Muscle of leg (tissue), 11 donors: ENCODE measurements around the gene SFXN5. TPM values are rescaled to one million over a fixed set of nuclear protein-coding genes. Genes with fewer than 3 reads are reported as not detected.
"Not testable (repeated sequence)": the region's sequence is repeated elsewhere in the genome, so short reads cannot be mapped to it uniquely, and the experiment has no call there.

Experiments used
- DNase-seq: peaks from one replicate; pipeline ENCODE4 v3.0.0; 2013
- H3K27ac ChIP-seq: one replicate; pipeline ENCODE4 v1.5.1; 2013; ENCODE audit warnings: mild to moderate bottlenecking, low read length, control low read depth
- H3K27me3 ChIP-seq: one replicate; pipeline ENCODE4 v1.6.1; 2013; ENCODE audit warnings: low read length; ENCODE audit not compliant: control insufficient read depth, insufficient read depth
- H3K36me3 ChIP-seq: one replicate; pipeline ENCODE4 v1.6.1; 2013; ENCODE audit warnings: low read length; ENCODE audit not compliant: control insufficient read depth, insufficient read depth
- H3K4me1 ChIP-seq: one replicate; pipeline ENCODE4 v1.6.1; 2013; ENCODE audit warnings: low read length; ENCODE audit not compliant: control insufficient read depth, insufficient read depth
- H3K4me3 ChIP-seq: one replicate; pipeline ENCODE4 v1.5.1; 2013; ENCODE audit warnings: low read length, control low read depth
- H3K9me3 ChIP-seq: replicated peaks from 2 replicates; pipeline ENCODE4 v1.6.1; 2013; ENCODE audit warnings: low read depth, low read length; ENCODE audit not compliant: control insufficient read depth
- WGBS: methylation state at CpG from one replicate; pipeline ENCODE4 v1.1.5; 2013; ENCODE audit warnings: missing lambda C conversion rate; ENCODE audit not compliant: insufficient coverage; 5-methylcytosine and 5-hydroxymethylcytosine counted together
- polyA plus RNA-seq, 8 donors: library from polyadenylated mRNA; unstranded; fragments of 120-200 nt; gene quantifications; one replicate each; pipeline versions ENCODE4 v1.2.1 to v1.2.3, GENCODE V29; 2013; ENCODE audit warnings: inconsistent platforms in 1 of 8, low replicate concordance in 1 of 8; ENCODE audit not compliant: insufficient read length in 8 of 8, insufficient read depth in 1 of 8
- total RNA-seq: library from RNA; stranded (reverse); fragments of 120-200 nt; gene quantifications from one replicate; pipeline ENCODE4 v1.2.4, GENCODE V29; 2013

SFXN5 gene
- total and polyA plus RNA-seq, 9 donors, result 6.0 to 9.0 (median 6.3) TPM

- H3K9me3 ChIP-seq, result no peaks in the 10 kb centered on the region
- no peak overlapping the region for H3K4me3 ChIP-seq
- H3K4me1 ChIP-seq, result peaks cover 5% of the 10 kb centered on the region
- DNase-seq, result no peak
- no peaks in the 10 kb centered on the region for H3K27me3 ChIP-seq
- 78% methylated on average over 2 of the region's 4 CpGs for WGBS
- H3K36me3 ChIP-seq, result no peaks in the 10 kb centered on the region
- no peak overlapping the region for H3K27ac ChIP-seq
Observed at GRCh38 chr2:73100956-73101355, 29.4 kb upstream of the SFXN5 start.

- 87% methylated on average over 3 of the region's 3 CpGs for WGBS
- H3K27me3 ChIP-seq, result no peaks in the 10 kb centered on the region
- no peak overlapping the region for H3K4me3 ChIP-seq
- H3K27ac ChIP-seq, result no peak overlapping the region
- no peak for DNase-seq
- H3K4me1 ChIP-seq, result no peaks in the 10 kb centered on the region
- no peaks in the 10 kb centered on the region for H3K9me3 ChIP-seq
- no peaks in the 10 kb centered on the region for H3K36me3 ChIP-seq
Observed at GRCh38 chr2:73099486-73099885, 28.0 kb upstream of the SFXN5 start.

- peaks cover 11% of the 10 kb centered on the region for H3K4me1 ChIP-seq
- no peak overlapping the region for H3K27ac ChIP-seq
- DNase-seq, result no peak
- no peaks in the 10 kb centered on the region for H3K9me3 ChIP-seq
- WGBS, result 100% methylated on average over 1 of the region's 3 CpGs
- H3K27me3 ChIP-seq, result no peaks in the 10 kb centered on the region
- no peak overlapping the region for H3K4me3 ChIP-seq
- H3K36me3 ChIP-seq, result no peaks in the 10 kb centered on the region
Observed at GRCh38 chr2:73095910-73096309, 24.4 kb upstream of the SFXN5 start.

- DNase-seq, H3K27me3 ChIP-seq, H3K36me3 ChIP-seq, H3K9me3 ChIP-seq, H3K27ac ChIP-seq, H3K4me3 ChIP-seq: not testable (repeated sequence)
- H3K4me1 ChIP-seq, result peaks cover 19% of the 10 kb centered on the region
- 86% methylated on average over 15 of the region's 17 CpGs for WGBS
Observed at GRCh38 chr2:73093601-73094218, 22.2 kb upstream of the SFXN5 start.

GRCh38 chr2:73092146-73092783 lies 20.8 kb upstream of the SFXN5 start:
- Histone ChIP-seq H3K4me1 (peaks cover 25% of the 10 kb centered on the region), H3K4me3 (no peak overlapping the region), H3K36me3 (peaks cover 12% of the 10 kb centered on the region), H3K27me3 (no peaks in the 10 kb centered on the region), H3K27ac (no peak overlapping the region), H3K9me3 (no peaks in the 10 kb centered on the region)
- no peak for DNase-seq
- WGBS, result 35% methylated on average over 2 of the region's 7 CpGs

- Histone ChIP-seq H3K4me1 (peaks cover 27% of the 10 kb centered on the region), H3K27ac (no peak overlapping the region), H3K9me3 (no peaks in the 10 kb centered on the region), H3K27me3 (no peaks in the 10 kb centered on the region), H3K36me3 (peaks cover 14% of the 10 kb centered on the region), H3K4me3 (no peak overlapping the region)
- no peak for DNase-seq
- 82% methylated on average over 8 of the region's 11 CpGs for WGBS
Observed at GRCh38 chr2:73091696-73092095, 20.2 kb upstream of the SFXN5 start.

GRCh38 chr2:73091164-73091563 lies 19.7 kb upstream of the SFXN5 start:
- Histone ChIP-seq H3K4me3 (no peak overlapping the region), H3K27ac (no peak overlapping the region), H3K36me3 (peaks cover 14% of the 10 kb centered on the region), H3K27me3 (no peaks in the 10 kb centered on the region), H3K9me3 (no peaks in the 10 kb centered on the region), H3K4me1 (peaks cover 27% of the 10 kb centered on the region)
- WGBS, result 100% methylated on average over 1 of the region's 7 CpGs
- DNase-seq, result no peak

GRCh38 chr2:73089270-73090030 lies 17.9 kb upstream of the SFXN5 start:
- Histone ChIP-seq H3K36me3 (peaks cover 20% of the 10 kb centered on the region), H3K9me3 (no peaks in the 10 kb centered on the region), H3K27me3 (no peaks in the 10 kb centered on the region), H3K4me3 (no peak overlapping the region), H3K4me1 (peaks cover 38% of the 10 kb centered on the region), H3K27ac (no peak overlapping the region)
- peak; percentile 89 for DNase-seq
- WGBS, result 75% methylated on average over 6 of the region's 11 CpGs

- Histone ChIP-seq H3K9me3 (no peaks in the 10 kb centered on the region), H3K27ac (no peak overlapping the region), H3K27me3 (no peaks in the 10 kb centered on the region), H3K36me3 (peaks cover 22% of the 10 kb centered on the region), H3K4me1 (peaks cover 43% of the 10 kb centered on the region), H3K4me3 (no peak overlapping the region)
- no peak for DNase-seq
- 91% methylated on average over 14 of the region's 14 CpGs for WGBS
Observed at GRCh38 chr2:73088703-73089102, 17.2 kb upstream of the SFXN5 start.

- H3K4me1 ChIP-seq, result peaks cover 43% of the 10 kb centered on the region
- no peak for DNase-seq
- H3K27me3 ChIP-seq, result no peaks in the 10 kb centered on the region
- no peak overlapping the region for H3K4me3 ChIP-seq
- no peak overlapping the region for H3K27ac ChIP-seq
- no peaks in the 10 kb centered on the region for H3K9me3 ChIP-seq
- 87% methylated on average over 11 of the region's 12 CpGs for WGBS
- peaks cover 22% of the 10 kb centered on the region for H3K36me3 ChIP-seq
Observed at GRCh38 chr2:73088211-73088610, 16.7 kb upstream of the SFXN5 start.
